Fibroblast of skin of scalp (primary cell): ENCODE data around the gene GDF11.

Experiments
- DNase-seq: peaks from one replicate; pipeline ENCODE4 v3.0.0-alpha.2; 2013

Gene GDF11

DNA sequence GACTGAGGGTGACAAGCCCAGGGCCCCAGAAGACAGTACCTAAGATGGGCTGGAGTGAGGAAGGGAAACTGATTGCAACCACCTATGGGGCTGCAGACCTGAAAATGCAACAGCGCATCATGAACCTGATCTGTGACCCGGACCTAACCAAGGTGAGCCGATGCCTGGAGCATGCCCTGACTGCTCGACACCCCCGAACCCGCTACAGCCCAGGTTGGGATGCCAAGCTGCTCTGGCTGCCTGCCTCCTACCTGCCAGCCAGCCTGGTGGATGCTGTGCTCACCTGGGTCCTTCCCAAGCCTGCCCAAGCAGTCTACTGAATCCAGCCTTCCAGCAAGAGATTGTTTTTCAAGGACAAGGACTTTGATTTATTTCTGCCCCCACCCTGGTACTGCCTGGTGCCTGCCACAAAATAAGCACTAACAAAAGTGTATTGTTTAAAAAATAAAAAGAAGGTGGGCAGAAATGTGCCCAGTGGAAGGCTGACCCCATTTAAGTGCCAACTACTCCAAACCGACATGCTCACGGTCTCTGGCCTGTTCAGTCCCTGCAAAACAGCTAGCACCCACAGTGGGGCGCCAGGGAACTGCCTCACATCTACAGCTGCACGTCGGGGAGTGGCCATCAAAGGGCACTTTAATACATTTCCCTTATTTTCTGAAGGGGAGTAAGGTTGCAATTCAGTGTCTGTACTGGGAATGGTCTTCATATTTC is 18.5 kb upstream of the GDF11 start:
- DNase-seq: peak; percentile 71

DNA sequence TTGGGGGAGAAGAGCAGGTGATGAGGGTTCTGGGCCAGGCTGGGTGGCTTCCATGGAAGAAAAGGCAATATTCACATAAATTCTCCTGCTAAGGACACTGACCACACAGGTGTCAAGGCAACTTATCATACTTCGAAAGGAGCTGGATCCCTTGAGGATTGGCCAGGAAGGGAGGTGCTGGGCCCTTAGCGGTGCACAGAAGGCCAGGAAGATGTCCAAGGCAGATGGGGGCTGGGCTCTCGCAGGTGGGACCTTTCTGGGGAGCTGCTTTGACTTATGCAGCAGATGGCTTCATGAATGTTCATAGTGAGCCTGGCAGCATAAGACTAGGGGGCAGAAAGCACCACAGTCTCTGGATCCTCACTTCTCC is 18.0 kb upstream of the GDF11 start:
- DNase-seq: no peak

DNA sequence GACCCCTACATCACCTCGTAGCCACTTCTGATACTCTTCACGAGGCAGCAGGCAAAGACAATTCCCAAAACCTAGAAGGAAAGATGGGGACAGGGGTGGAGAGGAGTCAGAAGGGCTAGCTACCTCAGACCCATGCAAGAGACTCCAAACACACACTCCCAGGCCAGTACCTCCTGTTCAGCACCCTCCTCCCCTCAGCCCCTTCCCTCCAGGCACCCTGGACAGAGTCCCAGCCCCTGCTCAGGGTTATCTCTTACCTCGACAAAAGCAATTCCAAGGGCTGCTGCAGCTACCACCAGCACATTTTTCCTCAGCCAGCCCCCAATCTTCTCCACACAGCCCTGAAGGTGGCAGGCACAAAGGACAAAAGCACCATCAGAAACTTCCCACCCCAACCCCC is 17.4 kb upstream of the GDF11 start:
- DNase-seq: no peak

DNA sequence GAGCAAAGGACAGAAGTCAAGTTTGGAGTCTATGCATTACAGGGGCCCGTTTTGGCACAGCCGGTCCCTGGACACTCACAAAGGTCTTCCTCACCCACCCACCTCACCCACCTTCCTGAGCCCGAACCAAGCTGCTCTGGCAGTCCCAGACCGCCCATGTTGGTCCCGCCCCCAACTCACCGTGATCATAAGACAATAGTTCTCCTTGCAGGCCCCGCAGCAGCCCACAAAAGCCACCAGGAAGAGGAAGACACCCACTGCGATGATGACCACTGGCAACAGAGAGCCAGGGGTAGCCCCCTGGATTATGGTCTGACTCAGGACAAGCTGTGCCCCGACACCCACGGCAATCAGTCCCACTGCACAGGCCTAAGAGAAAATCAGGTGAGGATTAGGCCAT is 16.0 kb upstream of the GDF11 start:
- no peak for DNase-seq

DNA sequence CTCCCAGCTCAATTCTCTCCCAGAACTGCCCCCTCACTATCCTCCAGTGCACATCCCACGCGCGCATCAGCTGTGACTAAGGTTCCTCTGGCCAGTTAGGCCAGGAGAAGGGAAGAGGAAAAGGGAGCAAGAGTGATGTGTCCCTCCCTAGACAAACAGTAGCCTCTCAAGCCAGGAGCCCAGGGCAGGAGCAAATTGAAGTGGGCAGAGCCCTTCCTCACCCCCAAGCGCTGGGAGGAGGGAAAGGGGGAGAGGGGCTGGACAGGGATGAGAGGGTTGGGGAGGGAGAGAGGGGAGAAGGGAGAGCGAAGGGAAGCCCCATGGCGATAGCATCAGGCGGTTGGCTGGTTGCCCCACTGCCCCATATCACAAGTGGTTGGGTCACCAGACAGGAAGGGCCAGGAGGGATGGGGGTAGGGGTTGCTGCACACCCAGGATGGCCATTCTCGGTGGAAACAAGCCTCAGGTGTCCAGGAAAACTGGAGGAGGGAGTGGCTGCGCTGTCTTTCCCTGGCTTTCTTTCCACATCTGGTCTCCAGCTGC is 15.2 kb upstream of the GDF11 start:
- no peak for DNase-seq

DNA sequence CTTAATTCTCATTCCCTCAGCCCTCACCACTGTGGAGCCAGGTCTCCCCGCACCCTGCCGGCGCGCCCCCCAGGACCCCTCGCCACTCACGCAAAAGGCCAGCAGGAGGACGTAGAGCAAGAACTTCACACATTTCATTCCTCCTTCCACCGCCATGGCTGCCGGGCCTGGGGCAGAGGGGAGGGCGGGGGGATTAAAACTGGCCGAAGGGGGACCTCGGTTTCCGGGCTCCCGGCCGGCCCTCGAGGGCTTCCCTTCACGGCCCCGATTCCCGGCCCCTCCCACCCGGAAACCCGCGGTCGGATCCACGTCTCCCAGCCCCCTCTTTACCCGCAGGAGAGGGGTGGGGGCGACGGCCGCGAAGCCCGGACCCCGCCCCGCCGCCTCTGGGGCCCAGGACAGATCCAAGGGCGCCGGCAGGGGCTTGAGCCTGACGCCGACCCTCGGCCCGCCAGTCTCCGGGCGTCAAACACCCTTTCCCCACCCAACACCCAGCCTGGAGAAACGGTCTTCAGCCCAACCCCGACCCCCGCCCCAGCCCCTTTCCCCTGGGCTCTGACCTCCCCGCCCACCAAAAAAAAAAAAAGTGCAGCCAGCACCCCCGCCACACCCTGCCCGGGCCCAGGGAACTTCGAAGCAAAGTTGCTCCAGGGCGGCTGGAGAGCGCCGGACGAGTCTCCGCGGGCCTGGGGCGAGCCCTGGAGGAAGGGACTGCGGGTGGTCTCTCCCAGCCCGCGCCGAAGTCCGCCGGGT is 14.6 kb upstream of the GDF11 start:
- peak; percentile 69 for DNase-seq

DNA sequence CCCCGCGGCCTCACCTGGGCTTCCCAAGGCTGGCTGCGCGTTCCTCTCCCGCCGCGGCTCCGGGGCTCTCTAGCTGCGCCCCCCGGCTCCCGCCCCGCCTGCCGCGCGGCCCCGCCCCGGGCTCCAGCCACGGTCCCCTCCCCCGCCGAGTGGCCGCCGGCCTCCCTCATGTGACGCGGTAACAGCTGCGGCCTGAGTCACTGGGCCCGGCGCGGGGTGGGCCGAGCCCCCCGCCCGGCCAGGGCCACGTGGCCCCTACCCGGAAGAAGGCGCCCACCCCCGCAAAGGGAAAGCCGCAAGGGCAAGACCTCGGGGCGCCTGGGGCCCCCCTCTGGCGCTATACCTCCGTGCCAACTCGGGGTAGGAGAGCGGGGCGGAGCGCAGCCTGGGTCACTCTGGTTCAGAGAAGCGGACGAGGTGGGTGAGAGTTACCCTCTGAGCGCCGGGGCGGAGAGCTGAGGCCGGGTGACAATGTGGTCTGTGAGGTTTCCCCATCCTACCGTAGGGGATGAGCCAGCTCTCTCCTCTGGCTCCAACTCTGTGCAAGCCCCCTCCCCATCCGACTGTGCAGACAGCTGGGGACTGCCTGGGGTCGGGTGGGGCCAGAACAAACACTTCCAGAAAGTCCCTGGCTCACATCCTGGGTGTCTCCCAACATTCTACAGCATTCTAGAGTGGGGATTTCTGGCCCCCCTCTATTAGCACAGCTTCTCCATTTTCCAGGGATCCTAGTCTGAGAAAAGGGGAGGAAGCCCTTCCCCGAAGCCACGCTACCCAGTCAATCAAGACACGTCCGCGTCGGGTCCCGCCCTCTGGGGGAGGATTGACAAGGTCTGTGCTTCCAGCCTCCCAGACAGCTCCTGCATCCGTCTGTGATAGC is 13.7 kb upstream of the GDF11 start, which contains the start of gene CD63:
CD63 (minus strand) TSS at position 71 of the 880 bp plus-strand sequence. CDS start 668 bp downstream, outside the sequence.
- peak; percentile 96 for DNase-seq

DNA sequence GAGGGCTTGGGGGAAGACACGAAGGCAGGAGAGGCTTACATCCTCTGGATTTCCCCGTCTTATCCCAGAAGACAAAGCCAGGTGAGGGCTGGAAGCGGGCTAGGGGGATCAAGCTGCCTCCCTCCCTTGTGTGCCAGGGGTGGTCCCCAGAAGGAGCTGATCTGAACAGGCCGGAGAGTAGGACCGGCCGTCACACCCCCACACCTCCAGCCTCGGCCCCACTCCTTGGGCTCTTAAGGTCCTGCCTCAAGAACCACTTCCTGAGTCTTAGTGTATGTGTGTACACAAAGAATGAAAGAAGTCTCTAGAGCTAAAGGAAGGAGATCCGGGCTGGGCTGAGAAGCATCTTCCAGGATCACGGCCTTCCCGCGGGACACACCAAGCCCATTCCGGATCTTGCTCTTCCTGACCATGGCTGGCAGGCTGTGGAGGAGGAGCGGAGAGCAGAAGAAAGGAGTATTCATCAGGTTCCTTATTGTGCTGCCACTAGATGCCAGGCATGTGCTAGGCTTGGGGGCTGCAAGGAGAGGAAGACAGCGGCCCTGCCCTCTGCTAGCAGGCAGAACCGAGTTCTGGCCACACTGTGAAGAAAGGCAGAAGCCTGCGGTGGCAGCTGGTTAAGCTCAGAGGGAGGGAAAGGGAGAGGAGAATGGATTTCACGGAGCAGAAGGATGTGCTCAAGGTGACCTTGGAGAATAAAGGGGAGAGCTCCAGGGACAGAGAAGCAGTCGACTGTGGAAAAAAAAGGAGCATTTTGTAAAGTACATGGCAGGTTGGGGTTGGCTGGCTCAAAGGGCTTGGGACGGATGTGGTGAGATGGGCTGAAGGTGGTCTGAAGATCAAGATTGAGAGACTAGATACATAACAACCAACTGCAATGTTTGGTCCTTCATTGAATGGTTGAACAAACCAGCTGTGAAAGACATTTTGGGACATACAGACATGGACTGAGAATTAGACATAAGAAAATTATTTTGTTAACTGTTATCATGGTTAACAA is 12.8 kb upstream of the GDF11 start:
- DNase-seq: peak; percentile 65

DNA sequence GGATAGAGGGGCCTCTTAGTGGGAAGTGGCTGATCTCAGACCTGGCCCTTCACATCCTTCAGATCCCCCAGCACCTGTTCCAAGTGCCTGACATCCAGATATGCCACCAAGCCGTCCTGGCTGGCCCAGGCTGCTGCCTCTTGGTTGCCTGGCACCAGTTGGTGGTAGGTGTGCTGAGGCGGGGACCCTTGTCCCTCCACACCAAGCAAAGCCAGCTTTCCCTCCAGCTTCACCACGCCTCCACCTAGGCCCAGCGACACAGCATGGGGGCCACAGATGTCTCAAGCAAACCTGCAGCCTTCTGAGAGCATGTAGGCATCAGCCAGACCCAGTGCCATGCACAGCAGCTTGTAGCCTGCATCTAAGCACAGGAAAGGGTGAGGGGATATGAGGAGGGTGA is 10.6 kb upstream of the GDF11 start:
- no peak for DNase-seq

DNA sequence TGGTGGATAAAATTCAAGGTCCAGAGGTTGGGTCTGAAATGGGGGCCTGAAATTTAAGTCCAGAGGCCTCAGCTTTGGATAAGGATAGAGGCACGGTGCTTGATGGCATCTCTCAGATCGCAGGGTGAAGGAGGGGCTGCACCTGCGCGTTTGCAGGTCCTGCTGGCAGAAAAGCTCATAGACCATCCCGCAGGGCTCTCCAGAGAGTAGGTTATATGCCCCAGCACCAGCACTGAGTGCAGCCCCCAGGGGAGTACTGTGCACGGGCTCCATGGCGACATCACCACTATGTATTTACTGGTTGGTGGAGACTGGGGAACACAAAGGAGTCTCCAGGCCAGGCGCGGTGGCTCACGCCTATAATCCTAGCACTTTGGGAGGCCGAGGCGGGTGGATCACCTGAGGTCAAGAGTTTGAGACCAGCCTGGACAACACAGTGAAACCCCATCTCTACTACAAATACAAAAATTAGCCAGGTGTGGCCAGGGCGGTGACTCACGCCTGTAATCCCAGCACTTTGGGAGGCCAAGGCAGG is 9.8 kb upstream of the GDF11 start:
- DNase-seq: no peak

DNA sequence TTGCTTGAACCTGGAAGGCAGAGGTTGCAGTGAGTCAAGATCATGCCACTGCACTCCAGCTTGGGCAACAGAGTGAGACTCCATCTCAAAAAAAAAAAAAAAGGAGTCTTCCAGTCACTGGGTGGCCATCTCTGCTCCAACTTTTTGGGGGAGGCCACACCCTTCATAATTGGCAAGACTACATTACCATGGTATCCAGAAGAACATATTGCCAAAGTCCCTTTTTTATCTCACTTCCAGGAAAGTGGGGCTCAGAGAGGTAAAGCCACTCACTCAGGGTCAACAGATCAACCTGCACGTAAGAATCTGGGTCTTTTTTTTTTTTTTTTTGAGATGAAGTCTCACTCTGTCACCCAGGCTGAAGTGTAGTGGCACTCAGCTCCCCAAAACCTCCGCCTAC is 9.1 kb upstream of the GDF11 start:
- DNase-seq: no peak

DNA sequence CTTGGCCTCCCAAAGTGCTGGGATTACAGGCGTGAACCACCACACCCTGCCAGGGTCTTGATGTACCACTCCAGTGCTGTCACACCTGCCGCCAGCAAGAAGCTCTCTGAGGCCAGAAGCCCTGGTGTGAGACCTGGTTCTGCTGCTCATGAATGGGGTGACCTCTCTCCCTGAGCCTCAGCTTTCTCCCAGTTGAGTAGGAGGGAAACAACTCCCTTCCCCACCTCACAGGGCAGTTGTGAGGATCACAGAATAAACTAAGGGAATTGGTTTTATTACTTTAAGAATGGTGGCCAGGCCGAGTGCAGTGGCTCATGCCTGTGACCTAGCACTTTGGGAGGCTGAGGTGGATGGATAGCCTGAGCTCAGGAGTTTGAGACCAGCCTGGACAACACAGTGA is 8.3 kb upstream of the GDF11 start:
- DNase-seq: no peak

DNA sequence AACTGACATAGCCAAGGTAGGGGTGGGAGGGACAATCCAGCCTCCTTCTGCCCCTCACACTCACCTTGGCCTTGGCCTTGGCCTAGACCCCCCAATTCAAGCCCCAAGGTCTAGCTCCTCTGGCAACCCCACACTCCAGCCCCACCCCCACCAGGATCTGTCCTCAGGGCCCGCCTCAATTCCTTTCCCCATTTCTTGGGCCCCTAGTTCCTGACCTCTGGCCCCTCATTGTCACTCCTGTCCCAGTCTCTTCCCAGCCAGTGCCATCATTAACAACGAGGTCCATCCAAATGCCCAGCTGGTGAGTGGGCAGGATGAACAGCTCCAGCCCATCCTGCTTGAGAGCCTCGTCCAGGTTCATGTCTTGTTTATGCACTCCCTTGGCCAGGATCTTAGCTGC is 6.8 kb upstream of the GDF11 start:
- DNase-seq: no peak

DNA sequence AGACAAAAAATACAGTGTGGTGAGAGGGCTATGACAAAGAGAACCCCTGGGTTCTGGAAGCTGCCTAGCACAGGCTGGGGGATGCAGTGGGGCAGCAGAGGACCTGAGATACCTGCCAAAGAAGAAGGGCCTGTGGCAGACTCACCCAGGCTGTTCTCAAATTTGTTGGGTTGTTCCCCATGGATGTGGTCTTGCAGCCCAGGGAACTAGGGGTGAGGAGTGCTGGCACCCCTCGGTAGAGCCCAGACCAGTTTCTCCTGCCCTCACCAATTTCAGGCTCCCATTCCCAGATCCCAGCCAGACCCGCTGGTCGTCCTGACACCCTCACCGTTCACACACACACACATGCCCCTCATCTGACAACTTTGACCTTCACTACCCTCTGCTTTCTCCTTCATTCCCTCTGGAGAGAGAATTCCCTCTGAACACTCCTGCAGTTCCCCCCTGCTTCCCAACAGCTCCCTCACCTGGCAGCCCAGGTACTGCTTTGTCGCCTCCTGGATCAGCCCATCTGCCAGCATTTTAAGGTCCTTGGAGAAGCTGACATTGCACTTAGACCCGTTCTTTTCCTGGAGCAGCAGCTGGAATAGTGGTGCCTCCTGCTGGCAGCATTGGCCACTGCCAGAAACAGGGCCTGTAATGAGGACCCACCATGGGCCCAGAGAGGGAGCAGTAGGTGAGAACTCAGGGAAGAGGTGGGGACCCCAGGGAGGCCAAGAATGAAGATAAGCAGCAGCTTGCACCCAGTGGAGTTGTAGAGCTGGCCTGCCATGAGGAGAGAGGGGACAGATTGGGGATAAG is 5.9 kb upstream of the GDF11 start:
- peak; percentile 67 for DNase-seq

DNA sequence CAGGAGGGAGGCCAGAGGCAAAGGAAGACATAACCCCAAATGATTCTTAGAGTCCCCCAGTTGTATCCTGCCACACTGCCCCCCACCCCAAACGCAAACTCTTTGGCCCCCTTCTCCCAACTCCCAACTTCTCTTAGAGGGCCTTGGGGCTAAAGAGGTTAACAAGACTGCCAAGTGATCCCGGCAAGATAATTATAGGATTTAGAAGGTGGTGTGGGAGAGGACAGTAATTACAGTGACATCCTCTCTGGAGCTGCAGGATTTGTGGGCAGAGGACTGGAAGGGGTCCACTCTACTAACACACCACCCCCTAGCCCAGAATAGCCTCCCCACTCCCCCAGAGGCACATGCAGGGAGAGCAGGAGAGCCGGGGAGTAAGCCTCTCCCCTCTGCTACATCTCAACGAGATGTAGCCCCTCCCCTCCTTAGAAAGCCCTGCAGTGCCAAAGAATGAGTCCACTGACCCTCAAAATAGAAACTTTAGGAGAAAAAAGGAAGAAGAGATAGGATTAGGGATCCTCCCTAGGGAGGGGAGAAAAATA is 5.3 kb upstream of the GDF11 start:
- DNase-seq: no peak

DNA sequence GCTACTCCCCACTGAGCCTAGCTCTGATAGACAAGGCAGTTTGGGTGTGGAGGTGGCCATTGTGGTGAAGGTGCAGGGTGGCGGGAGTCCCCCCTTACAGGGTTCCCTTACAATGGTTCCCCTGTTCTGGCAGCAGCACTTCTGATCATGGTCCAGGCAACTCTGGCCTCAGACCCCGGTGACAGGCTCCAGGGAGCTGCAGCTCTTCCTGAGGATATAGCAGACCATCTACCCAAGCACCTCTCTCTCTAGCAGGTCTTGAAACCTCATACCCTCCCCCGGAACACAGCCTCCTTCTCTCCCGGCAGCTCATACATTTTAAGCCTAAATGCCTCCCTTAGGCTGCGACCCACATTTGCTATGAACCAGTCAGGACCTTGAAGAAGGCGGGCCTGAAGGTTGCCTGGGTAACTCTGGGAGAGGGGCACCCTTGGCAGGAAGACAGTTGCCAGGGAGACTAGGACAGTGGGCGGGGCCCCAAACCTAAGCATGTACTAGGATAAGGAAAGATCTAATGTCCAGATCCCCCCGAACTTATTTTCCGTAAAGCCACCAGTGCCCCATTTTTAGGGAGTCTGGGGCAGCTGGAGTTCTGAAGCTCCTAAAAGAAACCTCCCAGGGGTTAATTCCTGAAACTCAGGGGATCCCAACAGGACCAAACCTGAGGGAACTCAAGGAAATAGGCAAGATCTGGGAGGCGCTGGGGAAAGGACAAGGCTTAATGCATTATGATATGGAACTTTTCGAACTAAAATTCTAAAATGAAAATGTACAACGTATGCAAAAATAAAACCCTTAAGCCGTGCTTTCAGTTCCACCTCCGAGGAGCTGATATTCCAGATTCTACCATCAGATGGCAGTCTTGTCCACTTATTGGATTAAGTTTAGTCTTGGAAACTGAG is 4.5 kb upstream of the GDF11 start:
- peak; percentile 91 for DNase-seq

DNA sequence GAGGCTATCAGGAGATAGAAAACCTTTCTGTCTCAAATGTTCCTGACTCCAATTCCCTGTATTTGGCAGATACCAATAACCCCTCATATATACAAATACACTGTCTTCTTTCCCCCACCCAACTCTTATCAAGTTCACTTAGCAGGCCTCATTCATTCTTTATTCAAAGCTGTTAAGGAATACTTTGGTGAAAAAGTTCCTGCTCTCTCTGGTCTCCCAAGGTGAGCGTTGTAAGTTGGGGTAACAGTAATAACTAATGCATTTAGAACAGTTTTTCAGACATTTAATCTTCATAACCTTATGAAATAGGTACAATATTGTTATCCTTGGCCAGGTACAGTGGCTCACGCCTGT is 3.9 kb upstream of the GDF11 start:
- DNase-seq: no peak

DNA sequence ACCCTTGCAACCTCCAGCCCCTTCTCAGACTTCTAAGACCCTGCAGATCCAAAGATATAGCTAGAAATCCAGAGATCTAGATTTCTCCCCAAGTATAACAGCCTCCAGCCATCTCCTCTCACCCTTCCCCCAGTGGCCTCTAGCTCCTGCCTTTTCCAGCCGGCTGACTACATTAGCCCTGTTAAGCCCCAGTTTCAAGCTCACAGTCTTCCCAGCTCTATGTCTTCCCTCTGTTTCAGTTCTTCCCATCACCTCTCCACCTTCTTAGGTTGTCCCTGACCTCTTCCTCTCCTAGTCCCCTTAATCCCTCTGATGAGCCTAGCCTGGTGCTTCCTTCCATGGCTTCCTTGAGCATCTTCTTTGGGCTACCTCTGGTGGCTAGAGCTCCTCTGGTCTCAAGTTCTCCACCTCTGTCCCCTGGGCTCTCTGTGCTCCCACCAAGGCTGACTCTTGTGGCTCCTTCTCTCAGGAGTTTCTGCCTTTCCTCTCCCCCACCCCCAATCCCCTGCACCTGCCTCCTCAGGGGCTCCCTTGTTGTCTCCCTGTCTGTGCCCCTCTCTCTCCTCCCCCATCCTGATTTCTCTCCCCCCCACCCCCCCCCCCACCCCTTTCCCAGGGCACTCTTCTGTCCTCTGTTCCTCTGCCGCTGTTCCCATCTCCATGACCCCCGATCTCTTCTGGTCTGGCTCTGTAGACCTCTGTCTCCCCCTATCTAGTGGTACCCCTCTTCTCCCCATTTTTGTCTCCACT is 816 bp upstream of the GDF11 start:
- no peak for DNase-seq
